ENCODE results near the gene ZSCAN26.
"Not testable (repeated sequence)": the region's sequence is repeated elsewhere in the genome, so short reads cannot be mapped to it uniquely, and the experiment has no call there.

ZSCAN26 gene

DNA sequence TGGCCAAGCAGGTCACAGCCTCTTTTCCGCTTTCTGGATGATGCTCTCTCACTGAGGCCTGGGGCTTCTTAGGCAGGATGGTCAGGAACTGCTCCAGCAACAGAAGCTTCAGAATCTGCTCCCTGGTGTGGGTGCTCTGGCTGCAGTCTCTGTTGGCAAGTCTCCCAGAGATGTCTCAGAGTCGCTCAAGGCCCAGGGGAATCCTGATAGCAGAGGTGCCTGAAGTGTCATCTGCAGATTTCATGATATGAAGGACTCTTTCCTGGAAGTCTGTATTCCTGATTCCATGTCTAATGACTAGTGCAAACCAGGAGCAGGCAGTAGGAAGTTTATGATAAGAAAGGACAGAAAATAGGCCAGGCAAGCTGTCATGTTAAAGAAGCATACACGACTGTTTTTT lies 48.7 kb downstream of the ZSCAN26 start:
- DNase-seq (ENCODE audit: low read depth in 1 of 2, low spot score in 1 of 2): no peak

DNA sequence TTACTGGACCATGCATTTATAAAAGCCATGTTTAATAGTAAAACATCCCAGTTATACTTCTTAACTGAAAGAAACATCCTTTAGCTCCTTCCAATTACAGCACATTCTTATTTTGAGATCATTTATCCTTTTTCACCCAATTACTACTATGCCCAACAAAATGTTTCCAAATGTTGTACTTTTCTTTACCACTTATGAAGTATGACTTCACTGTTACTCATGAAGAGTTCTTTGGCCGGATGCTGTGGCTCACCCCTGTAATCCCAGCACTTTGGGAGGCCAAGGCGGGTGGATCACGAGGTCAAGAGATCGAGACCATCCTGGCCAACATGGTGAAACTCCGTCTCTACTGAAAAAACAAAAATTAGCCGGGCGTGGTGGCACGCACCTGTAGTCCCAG lies 50.9 kb downstream of the ZSCAN26 start:
- DNase-seq (ENCODE audit: low read depth in 1 of 2, low spot score in 1 of 2): not testable (repeated sequence)

DNA sequence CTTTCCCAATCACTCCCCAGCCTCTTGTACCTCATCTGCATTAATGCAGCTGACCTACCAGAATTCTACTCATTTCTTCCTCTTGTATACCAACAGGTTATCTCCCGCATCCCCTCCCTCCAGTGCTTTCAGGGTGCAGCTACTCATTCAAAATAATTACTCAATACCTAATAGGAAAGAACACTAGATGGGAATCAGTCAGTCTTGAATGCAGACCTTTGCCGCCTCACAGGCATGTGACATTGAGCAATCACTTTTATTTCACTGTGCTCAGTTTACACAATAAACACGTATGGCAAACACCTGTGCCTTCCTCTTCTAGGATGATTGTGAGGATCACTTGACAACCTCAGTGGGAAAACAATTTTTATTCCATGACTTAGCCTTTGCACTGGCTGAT lies 55.7 kb downstream of the ZSCAN26 start:
- DNase-seq (ENCODE audit: low read depth in 1 of 2, low spot score in 1 of 2): no peak

GRCh38 chr6:28323813-28324424 lies 57.0 kb downstream of the ZSCAN26 start:
- DNase-seq (ENCODE audit: low read depth in 1 of 2, low spot score in 1 of 2): no peak

DNA sequence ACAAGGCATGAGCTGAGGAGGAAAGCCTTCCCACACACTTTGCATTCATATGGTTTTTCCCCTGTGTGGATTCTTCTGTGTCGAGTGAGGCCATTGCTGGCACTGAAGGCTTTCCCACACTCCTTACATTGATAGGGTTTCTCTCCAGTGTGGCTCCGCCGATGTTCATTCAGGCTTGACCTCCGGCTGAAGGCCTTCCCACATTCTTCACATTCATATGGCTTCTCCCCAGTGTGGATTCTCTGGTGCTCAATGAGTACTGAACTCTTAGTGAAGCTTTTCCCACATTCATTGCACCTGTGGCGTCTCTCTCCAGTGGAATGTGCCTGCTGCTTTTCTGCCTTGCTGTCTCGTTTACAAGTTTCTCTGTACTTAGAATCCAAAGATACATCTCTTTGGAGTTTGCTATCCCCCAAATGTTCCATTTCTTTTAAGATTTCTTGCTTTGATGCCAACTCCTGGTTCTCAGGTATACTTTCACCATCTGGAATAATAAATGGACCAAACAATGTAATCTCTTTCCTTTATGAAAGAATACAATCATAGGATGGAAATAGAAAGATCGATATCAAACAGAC lies 59.5 kb downstream of the ZSCAN26 start:
- DNase-seq (ENCODE audit: low read depth in 1 of 2, low spot score in 1 of 2): no peak
